ENCODE results near the gene ATP4B. TPM values are rescaled to one million over a fixed set of nuclear protein-coding genes. Genes with fewer than 3 reads are reported as not detected.

Gene ATP4B
- polyA plus RNA-seq, 1 of the 3 experiments (the other 2 are of a cell fraction), result not detected

DNA sequence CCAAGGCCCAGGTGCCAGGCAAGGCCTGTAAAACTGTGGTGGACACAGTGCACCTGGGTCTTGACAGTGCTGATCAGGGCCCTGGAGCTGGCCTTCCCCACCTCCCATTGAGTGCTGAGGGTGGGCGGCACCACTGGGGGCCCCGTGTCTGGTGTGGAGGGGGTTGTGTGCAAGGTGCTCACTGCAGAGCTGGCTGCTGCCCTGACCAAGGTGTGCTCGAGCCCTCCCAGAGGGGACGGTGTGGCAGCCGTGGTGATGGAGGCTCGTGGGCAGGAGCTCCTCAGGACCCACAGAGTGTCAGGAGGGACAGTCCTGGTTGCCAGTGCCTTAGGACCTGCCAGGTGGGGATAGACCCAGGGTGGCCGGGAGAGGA, 23.0 kb downstream of the ATP4B start:
- H3K9me2 ChIP-seq, result no peaks in the 10 kb centered on the region
- no peaks in the 10 kb centered on the region for H3K9me3 ChIP-seq
- peaks cover 5% of the 10 kb centered on the region; the same call in 1 of the 2 replicates for H3K79me2 ChIP-seq (ENCODE audit: insufficient read depth)
- H4K20me1 ChIP-seq (ENCODE audit: insufficient read depth), result no peaks in the 10 kb centered on the region
- no peak overlapping the region for H3K9ac ChIP-seq
- H3K27me3 ChIP-seq (ENCODE audit: insufficient read depth), result no peaks in the 10 kb centered on the region
- no peak overlapping the region for H3K27ac ChIP-seq (ENCODE audit: low read depth in 2 of 2, low read length in 1 of 2)
- WGBS (ENCODE audit: low lambda C conversion rate), result 100% methylated on average over 6 of the region's 7 CpGs
- POLR2A ChIA-PET, result no interaction called here
- H2AFZ ChIP-seq (ENCODE audit: low read depth), result no peak overlapping the region
- H3K4me3 ChIP-seq (ENCODE audit: low read depth in 2 of 2, low read length in 1 of 2), result no peak overlapping the region
- DNase-seq, result no peak
- H3F3A ChIP-seq (replicated peaks; ENCODE audit: insufficient read depth), result no peaks in the 10 kb centered on the region
- H3K4me2 ChIP-seq, result no peak overlapping the region
- CTCF ChIA-PET, result no interaction called here
- TF ChIP-seq, protein P1, sequence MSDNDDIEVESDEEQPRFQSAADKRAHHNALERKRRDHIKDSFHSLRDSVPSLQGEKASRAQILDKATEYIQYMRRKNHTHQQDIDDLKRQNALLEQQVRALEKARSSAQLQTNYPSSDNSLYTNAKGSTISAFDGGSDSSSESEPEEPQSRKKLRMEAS (IDR thresholded peaks at IDR 0.05; ENCODE audit: low read depth), result no peak
- TF ChIP-seq EZH2phosphoT487 (IDR thresholded peaks at IDR 0.05; ENCODE audit: borderline replicate concordance, low read depth) (no peak), NRF1 (IDR thresholded peaks at IDR 0.05; ENCODE audit: low read depth, low read length) (no peak), TCF12 (IDR thresholded peaks at IDR 0.05) (no peak), RXRA (IDR thresholded peaks at IDR 0.05; ENCODE audit: borderline replicate concordance, low read depth) (no peak), ELF1 (IDR thresholded peaks at IDR 0.05) (no peak), SMC3 (IDR thresholded peaks at IDR 0.05; ENCODE audit: low read depth, low read length) (no peak), GABPA (IDR thresholded peaks at IDR 0.05; ENCODE audit: low read depth) (no peak), NFIC (IDR thresholded peaks at IDR 0.05; ENCODE audit: borderline replicate concordance) (no peak), SIN3A (IDR thresholded peaks at IDR 0.05; ENCODE audit: borderline replicate concordance, low read depth, low read length) (no peak), GATA2 (CRISPR knock-in tag; IDR thresholded peaks at IDR 0.05) (no peak), MXI1 (IDR thresholded peaks at IDR 0.05; ENCODE audit: low read depth, low read length) (no peak), RAD21 (IDR thresholded peaks at IDR 0.05; ENCODE audit: low read length) (no peak), FOSL2 (IDR thresholded peaks at IDR 0.05; ENCODE audit: borderline replicate concordance, low read depth) (no peak)
- TF ChIP-seq, protein P2, sequence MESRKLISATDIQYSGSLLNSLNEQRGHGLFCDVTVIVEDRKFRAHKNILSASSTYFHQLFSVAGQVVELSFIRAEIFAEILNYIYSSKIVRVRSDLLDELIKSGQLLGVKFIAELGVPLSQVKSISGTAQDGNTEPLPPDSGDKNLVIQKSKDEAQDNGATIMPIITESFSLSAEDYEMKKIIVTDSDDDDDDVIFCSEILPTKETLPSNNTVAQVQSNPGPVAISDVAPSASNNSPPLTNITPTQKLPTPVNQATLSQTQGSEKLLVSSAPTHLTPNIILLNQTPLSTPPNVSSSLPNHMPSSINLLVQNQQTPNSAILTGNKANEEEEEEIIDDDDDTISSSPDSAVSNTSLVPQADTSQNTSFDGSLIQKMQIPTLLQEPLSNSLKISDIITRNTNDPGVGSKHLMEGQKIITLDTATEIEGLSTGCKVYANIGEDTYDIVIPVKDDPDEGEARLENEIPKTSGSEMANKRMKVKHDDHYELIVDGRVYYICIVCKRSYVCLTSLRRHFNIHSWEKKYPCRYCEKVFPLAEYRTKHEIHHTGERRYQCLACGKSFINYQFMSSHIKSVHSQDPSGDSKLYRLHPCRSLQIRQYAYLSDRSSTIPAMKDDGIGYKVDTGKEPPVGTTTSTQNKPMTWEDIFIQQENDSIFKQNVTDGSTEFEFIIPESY (IDR thresholded peaks at IDR 0.05; ENCODE audit: borderline replicate concordance, low read depth), result no peak
- TF ChIP-seq, protein P3, sequence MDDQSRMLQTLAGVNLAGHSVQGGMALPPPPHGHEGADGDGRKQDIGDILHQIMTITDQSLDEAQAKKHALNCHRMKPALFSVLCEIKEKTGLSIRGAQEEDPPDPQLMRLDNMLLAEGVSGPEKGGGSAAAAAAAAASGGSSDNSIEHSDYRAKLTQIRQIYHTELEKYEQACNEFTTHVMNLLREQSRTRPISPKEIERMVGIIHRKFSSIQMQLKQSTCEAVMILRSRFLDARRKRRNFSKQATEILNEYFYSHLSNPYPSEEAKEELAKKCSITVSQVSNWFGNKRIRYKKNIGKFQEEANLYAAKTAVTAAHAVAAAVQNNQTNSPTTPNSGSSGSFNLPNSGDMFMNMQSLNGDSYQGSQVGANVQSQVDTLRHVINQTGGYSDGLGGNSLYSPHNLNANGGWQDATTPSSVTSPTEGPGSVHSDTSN (IDR thresholded peaks at IDR 0.05), result no peak
- TF ChIP-seq, protein P4, sequence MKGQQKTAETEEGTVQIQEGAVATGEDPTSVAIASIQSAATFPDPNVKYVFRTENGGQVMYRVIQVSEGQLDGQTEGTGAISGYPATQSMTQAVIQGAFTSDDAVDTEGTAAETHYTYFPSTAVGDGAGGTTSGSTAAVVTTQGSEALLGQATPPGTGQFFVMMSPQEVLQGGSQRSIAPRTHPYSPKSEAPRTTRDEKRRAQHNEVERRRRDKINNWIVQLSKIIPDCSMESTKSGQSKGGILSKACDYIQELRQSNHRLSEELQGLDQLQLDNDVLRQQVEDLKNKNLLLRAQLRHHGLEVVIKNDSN (IDR thresholded peaks at IDR 0.05; ENCODE audit: borderline replicate concordance, low read depth), result no peak
- H3K36me3 ChIP-seq (replicated peaks in 1 of 2; ENCODE audit: control insufficient read depth in 1 of 2, insufficient read depth in 2 of 2, low read length in 1 of 2), result peaks cover 30 to 81% of the 10 kb centered on the region in 2 experiments
- H3K4me1 ChIP-seq (ENCODE audit: control insufficient read depth in 1 of 2, insufficient read depth in 2 of 2, low read depth in 1 of 2, low read length in 1 of 2), result peaks cover 0 to 10% of the 10 kb centered on the region in 2 experiments; a peak in 1 of 4 replicates
